Mucosa of rectum (tissue), 2 donors: ENCODE data around the gene PACRG.

Experiments
- H3K27ac ChIP-seq, 2 donors: one replicate each; pipeline ENCODE4 v1.7.0; 2013; ENCODE audit warnings: inconsistent platforms in 2 of 2, low read depth in 2 of 2, low read length in 2 of 2
- H3K27me3 ChIP-seq, 2 donors: one replicate each; pipeline ENCODE4 v1.7.0; 2013; ENCODE audit warnings: low read length in 2 of 2; ENCODE audit not compliant: control insufficient read depth in 2 of 2, insufficient read depth in 2 of 2
- H3K36me3 ChIP-seq, 2 donors: one replicate each; pipeline ENCODE4 v1.7.0; 2013; ENCODE audit warnings: low read length in 2 of 2; ENCODE audit not compliant: control insufficient read depth in 2 of 2, insufficient read depth in 2 of 2
- H3K4me1 ChIP-seq, 2 donors: one replicate each; pipeline ENCODE4 v1.7.0; 2013; ENCODE audit warnings: low read length in 2 of 2, mild to moderate bottlenecking in 1 of 2; ENCODE audit not compliant: control insufficient read depth in 2 of 2, insufficient read depth in 2 of 2
- H3K4me3 ChIP-seq, 2 donors: one replicate each; pipeline ENCODE4 v1.7.0; 2013; ENCODE audit warnings: low read length in 2 of 2
- H3K9ac ChIP-seq, 2 donors: one replicate each; pipeline ENCODE4 v1.7.0; 2013; ENCODE audit warnings: low read length in 2 of 2, low read depth in 1 of 2, mild to moderate bottlenecking in 1 of 2
- H3K9me3 ChIP-seq, 2 donors: one replicate each; pipeline ENCODE4 v1.7.0; 2013; ENCODE audit warnings: low read length in 2 of 2; ENCODE audit not compliant: control insufficient read depth in 2 of 2
- donor health status: healthy.
- donor health status: Normal muscosa, but diverticular disease.

Gene PACRG

GRCh38 chr6:162819284-162819683, 91.5 kb downstream of the PACRG start:
- Histone ChIP-seq H3K27ac (no peak overlapping the region), H3K27me3 (no peaks in the 10 kb centered on the region), H3K4me3 (no peak overlapping the region), H3K4me1 (no peaks in the 10 kb centered on the region), H3K9me3 (no peaks in the 10 kb centered on the region), H3K36me3 (no peaks in the 10 kb centered on the region), H3K9ac (no peak overlapping the region)

DNA sequence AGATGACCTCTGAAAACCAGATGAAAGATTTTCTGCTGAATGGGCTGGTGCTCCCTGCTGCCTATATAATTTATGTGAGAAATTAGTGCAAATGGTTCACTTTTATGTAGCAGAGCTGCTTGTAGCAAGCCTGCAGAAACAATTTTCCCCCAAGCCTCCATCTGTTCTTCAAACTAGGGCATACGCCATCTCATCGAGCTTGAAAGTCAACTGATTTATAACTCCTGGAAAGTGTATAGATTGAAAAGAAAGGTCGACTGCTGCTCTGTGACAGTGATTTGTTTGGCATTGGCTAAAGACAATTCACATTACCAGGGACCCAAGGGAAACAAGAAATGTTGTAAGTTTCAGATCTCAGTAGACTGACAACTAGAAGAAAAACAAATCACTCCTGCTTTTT, 93.3 kb downstream of the PACRG start:
- Histone ChIP-seq H3K27ac (no peak overlapping the region), H3K4me3 (no peak overlapping the region), H3K27me3 (no peaks in the 10 kb centered on the region), H3K36me3 (no peaks in the 10 kb centered on the region), H3K9me3 (no peaks in the 10 kb centered on the region), H3K4me1 (no peaks in the 10 kb centered on the region), H3K9ac (no peak overlapping the region)

GRCh38 chr6:162825597-162825996, 97.8 kb downstream of the PACRG start:
- Histone ChIP-seq H3K27me3 (no peaks in the 10 kb centered on the region), H3K27ac (no peak overlapping the region), H3K9ac (no peak overlapping the region), H3K4me1 (no peaks in the 10 kb centered on the region), H3K4me3 (no peak overlapping the region), H3K36me3 (no peaks in the 10 kb centered on the region), H3K9me3 (no peaks in the 10 kb centered on the region)

DNA sequence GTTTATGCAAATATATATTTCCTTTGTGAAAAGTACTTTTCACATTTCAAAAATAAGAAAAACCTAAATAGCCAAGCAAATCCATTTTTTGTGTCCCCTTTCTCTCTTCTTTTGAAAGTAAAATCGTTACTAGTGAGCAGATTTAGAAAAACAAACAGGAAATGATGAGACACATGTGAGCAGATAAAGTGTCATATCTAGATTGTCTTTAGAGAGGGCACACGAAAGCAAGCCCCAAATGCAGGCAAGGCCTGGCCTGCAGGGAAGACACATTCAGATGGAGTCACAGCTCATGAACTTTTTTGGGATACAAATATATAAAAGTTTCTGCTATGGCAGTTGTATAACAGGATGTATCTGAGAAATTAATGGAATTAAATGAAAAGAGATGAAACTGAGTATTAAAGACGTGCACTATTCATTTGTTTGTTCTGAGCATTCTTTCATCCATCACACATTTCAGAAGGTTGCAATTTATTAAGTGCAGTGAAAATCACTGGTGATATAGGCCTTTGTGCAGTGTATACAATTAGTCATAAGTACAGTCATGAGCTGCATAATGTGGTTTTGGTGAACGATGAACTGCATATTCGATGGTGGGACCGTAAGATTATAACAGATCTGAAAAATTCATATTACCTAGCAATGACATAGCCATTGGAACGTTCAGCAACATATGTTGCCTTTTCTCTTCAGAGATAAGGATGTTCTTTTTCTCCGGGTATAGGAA, 101.4 kb downstream of the PACRG start:
- Histone ChIP-seq H3K27me3 (no peaks in the 10 kb centered on the region), H3K4me1 (no peaks in the 10 kb centered on the region), H3K36me3 (no peaks in the 10 kb centered on the region), H3K4me3 (no peak overlapping the region), H3K9me3 (no peaks in the 10 kb centered on the region), H3K27ac (no peak overlapping the region), H3K9ac (no peak overlapping the region)

- Histone ChIP-seq H3K27me3 (no peaks in the 10 kb centered on the region), H3K9ac (no peak overlapping the region), H3K4me3 (no peak overlapping the region), H3K9me3 (no peaks in the 10 kb centered on the region), H3K27ac (no peak overlapping the region), H3K4me1 (no peaks in the 10 kb centered on the region), H3K36me3 (no peaks in the 10 kb centered on the region)
Observed at GRCh38 chr6:162833776-162834175, 106.0 kb downstream of the PACRG start.

GRCh38 chr6:162845972-162846371, 118.2 kb downstream of the PACRG start:
- Histone ChIP-seq H3K27ac (no peak overlapping the region), H3K4me1 (no peaks in the 10 kb centered on the region), H3K36me3 (no peaks in the 10 kb centered on the region), H3K9ac (no peak overlapping the region), H3K27me3 (no peaks in the 10 kb centered on the region), H3K9me3 (no peaks in the 10 kb centered on the region), H3K4me3 (no peak overlapping the region)

DNA sequence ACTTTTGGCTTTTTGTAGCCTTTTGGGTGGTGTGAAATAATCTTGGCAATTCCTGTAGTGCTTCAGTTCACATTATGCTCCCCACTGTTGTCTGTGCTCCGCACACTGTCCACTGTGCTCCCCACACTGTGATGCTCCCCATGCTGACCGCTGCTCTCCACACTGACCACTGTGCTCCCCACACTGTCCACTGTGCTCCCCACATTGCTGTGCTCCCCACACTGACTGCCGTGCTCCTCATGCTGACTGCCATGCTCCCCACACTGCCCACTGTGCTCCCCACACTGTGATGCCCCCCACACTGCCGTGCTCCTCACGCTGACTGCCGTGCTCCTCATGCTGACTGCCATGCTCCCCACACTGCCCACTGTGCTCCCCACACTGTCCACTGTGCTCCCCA, 118.9 kb downstream of the PACRG start:
- H3K4me1 ChIP-seq = no peaks in the 10 kb centered on the region
- H3K27ac ChIP-seq = no peak overlapping the region
- no peaks in the 10 kb centered on the region for H3K9me3 ChIP-seq
- H3K27me3 ChIP-seq = no peaks in the 10 kb centered on the region
- H3K9ac ChIP-seq = no peak overlapping the region
- H3K36me3 ChIP-seq = no peaks in the 10 kb centered on the region
- H3K4me3 ChIP-seq = no peak overlapping the region

GRCh38 chr6:162849269-162849668, 121.5 kb downstream of the PACRG start:
- Histone ChIP-seq H3K36me3 (no peaks in the 10 kb centered on the region), H3K9me3 (no peaks in the 10 kb centered on the region), H3K4me3 (no peak overlapping the region), H3K4me1 (no peaks in the 10 kb centered on the region), H3K27me3 (no peaks in the 10 kb centered on the region), H3K27ac (no peak overlapping the region), H3K9ac (no peak overlapping the region)

GRCh38 chr6:162852192-162852591, 124.4 kb downstream of the PACRG start:
- H3K9ac ChIP-seq = no peak overlapping the region
- no peak overlapping the region for H3K4me3 ChIP-seq
- no peaks in the 10 kb centered on the region for H3K4me1 ChIP-seq
- H3K27me3 ChIP-seq = no peaks in the 10 kb centered on the region
- no peaks in the 10 kb centered on the region for H3K36me3 ChIP-seq
- no peak overlapping the region for H3K27ac ChIP-seq
- H3K9me3 ChIP-seq = no peaks in the 10 kb centered on the region

DNA sequence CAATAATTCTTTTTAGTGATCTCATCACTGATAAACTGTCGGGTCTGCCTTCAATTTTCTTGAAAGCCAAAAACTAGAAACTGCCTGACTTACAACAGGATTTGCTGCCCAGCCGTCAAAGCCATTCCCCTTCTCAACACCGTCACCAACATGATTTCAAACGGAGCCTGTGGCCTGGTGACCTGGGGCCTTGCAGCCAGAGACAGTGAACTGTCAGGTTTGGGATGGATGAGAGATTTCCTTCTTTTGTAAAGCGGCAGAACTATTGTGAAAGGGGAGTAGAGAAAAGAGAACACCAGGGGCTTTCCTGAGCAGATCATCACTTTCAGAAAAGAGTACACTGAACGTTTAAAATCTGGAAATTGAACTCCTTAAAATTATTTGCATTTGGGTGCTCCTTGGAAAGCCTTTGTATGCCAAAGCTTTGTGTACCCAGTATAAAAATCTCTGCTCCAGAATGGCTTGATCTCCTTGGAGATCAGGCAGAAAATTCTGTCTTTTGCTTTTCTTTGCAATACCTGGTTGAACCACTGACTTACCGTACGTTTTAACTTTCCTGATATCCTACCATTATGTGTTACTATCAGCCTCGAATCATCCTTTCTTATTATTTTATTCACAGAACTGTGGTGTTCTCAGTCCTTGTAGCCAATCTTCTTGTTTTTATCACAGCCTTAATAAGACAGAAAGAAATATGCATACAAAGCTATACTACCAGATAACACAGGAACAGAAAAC, 125.2 kb downstream of the PACRG start:
- Histone ChIP-seq H3K4me3 (no peak overlapping the region), H3K9ac (no peak overlapping the region), H3K36me3 (no peaks in the 10 kb centered on the region), H3K9me3 (no peaks in the 10 kb centered on the region), H3K4me1 (no peaks in the 10 kb centered on the region), H3K27ac (no peak overlapping the region), H3K27me3 (no peaks in the 10 kb centered on the region)
